Measurements from ENCODE around the gene PLPPR1. TPM values are rescaled to one million over a fixed set of nuclear protein-coding genes. Genes with fewer than 3 reads are reported as not detected.

PLPPR1 gene
- total RNA-seq, 2 donors from 2014 or later, result not detected

DNA sequence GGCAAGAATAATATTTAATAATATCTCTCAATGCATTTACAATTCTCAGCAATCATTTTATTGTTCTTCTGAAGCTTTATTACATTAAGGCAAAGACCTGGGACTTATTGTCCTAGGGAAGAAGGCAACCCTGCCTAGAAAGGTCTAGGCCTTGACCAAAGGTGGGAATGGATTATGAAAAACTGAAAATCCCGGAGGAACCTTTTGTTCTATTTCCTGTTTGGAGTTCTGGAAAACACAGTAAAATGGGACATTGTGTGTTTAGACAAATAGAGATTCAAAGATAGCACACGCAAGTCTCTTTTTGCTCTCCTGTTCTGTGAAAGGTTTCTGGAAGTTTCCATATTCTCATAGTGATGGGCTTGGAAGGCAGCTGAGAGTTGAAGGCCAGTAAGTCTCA lies 325.2 kb downstream of the PLPPR1 start:
- Mint-ChIP-seq H3K4me1 (ENCODE audit: low read depth in 2 of 2) (no peaks in the 10 kb centered on the region), H3K9me3 (peaks cover 3% of the 10 kb centered on the region), H3K36me3 (no peaks in the 10 kb centered on the region), H3K27me3 (peaks cover 10 to 14% of the 10 kb centered on the region in 2 donors), H3K27ac (no peak overlapping the region), H3K4me3 (no peak overlapping the region)
- DNase-seq (ENCODE audit: low spot score) (no peak), ATAC-seq (no peak)

DNA sequence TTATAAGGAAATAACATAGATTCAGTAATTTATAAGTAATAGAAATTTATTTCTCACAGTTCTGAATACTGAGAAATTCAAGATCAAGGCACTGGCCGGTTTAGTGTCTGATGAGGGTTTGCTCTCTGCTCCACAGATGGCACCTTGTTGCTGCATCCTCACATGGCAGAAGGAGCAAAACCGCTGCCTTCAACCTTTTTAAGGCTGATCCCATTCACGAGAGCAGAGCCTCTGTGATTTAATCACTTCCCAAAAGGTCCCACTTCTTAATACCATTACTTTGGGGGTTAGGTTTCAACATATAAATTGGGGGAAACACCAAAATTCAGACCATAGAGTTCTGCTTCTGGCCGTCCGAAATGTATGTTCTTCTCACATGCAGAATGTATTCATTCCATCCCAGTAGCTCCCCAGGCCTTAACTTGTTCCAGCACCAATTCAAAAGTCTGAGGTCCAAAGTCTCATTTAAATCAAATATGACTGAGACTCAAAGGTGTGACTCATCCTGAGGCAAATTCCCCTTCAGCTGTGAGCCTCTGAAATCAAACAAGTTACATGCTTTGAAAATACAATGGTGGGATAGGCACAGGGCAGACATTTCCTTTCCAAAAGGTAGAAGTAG lies 325.7 kb downstream of the PLPPR1 start:
- Mint-ChIP-seq H3K36me3 (no peaks in the 10 kb centered on the region), H3K9me3 (no peaks in the 10 kb centered on the region), H3K27me3 (peaks cover 5 to 8% of the 10 kb centered on the region in 2 donors), H3K4me3 (no peak overlapping the region), H3K27ac (no peak overlapping the region), H3K4me1 (ENCODE audit: low read depth in 2 of 2) (no peaks in the 10 kb centered on the region)
- ATAC-seq (no peak), DNase-seq (ENCODE audit: low spot score) (no peak)

DNA sequence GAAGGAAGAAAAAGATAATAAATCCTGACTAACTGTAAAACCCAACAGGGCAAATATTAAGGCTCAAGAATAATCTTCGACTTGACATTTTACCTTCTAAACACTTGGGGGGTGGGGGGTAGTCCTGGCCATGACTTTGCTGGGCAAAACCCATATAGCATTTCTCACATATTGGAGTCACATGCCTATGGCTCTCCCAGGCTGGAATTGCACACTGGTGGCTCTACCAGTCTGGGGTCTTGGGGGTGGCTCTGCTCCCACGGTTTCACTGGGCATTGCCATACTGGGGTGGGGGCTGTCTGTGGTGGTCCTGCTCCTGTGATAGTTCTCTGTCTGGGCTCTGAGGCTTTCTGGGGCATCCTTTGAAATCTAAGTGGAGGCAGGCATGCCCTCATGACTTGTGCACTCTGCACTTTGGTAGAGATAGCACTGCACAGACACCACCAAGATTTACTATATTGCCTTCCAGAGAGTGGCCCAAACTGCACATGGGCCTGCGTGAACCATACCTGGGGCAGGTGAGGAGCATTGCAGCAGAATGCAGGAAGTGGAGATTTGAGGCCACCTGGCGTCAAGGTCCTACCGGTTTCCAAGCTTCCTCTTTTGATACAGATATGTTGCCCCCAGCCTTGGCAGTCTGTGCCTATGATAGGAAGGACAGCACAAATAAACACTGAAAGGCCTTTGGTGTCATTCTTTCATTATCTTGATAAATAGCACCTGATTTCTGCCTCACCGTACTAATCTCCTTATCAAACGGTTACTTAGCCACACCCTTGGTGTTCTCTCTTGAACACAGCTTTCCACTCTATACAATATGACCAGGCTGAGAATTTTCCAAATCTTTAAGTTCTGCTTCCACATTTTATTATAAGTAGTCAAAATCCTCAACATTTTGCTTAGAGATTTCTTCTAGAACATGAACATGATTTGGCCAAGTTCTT lies 326.5 kb downstream of the PLPPR1 start:
- DNase-seq (ENCODE audit: low spot score) (no peak), ATAC-seq (no peak)
- Mint-ChIP-seq H3K9me3 (no peaks in the 10 kb centered on the region), H3K4me3 (no peak overlapping the region), H3K27me3 (peaks cover 4 to 8% of the 10 kb centered on the region in 2 donors), H3K27ac (no peak overlapping the region), H3K36me3 (no peaks in the 10 kb centered on the region), H3K4me1 (ENCODE audit: low read depth in 2 of 2) (no peaks in the 10 kb centered on the region)

DNA sequence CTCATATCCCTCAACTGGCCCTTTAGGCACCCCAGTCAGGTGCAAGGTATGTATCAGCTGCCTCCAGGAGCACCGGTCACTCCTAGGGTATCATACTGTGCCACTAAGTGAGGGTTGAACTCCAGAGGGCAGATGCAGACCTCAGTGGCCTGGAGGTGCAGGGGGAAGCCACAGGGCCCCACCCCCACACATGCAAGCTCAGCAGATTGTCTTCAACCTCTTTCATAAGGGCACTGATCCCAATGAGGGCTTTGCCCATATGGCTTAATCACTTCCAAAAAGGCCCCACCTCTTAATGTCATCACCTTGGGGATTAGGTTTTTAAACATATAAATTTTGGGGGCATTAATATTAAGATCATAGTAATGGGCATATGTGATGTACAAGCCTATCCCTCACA lies 328.1 kb downstream of the PLPPR1 start:
- H3K36me3 Mint-ChIP-seq, result no peaks in the 10 kb centered on the region
- peaks cover 4 to 8% of the 10 kb centered on the region in 2 donors for H3K27me3 Mint-ChIP-seq
- no peak overlapping the region for H3K4me3 Mint-ChIP-seq
- H3K4me1 Mint-ChIP-seq (ENCODE audit: low read depth in 2 of 2), result no peaks in the 10 kb centered on the region
- no peaks in the 10 kb centered on the region for H3K9me3 Mint-ChIP-seq
- ATAC-seq, result no peak
- no peak overlapping the region for H3K27ac Mint-ChIP-seq
- no peak for DNase-seq (ENCODE audit: low spot score)

DNA sequence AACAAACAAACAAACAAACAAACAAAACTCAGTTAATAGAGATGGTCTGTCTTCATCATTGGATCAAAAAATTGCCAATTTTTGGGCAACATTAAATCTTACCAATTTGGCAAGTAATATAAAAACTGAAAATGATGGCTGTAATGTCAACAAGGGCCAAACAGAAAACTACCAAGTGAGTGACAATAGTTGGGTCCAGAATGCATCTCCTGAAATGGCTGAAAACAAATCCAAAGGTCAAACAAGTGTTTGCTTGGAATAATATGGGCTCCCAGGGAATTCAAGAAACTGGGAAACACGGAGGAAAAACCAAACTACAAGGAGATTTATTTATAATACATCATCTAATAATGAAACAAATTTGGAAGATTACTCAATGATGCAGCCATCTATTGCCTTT lies 331.2 kb downstream of the PLPPR1 start:
- Mint-ChIP-seq H3K27ac (no peak overlapping the region), H3K9me3 (no peaks in the 10 kb centered on the region), H3K27me3 (peaks cover 0 to 6% of the 10 kb centered on the region in 2 donors), H3K36me3 (no peaks in the 10 kb centered on the region), H3K4me1 (ENCODE audit: low read depth in 2 of 2) (no peaks in the 10 kb centered on the region), H3K4me3 (no peak overlapping the region)
- ATAC-seq (no peak), DNase-seq (ENCODE audit: low spot score) (no peak)

DNA sequence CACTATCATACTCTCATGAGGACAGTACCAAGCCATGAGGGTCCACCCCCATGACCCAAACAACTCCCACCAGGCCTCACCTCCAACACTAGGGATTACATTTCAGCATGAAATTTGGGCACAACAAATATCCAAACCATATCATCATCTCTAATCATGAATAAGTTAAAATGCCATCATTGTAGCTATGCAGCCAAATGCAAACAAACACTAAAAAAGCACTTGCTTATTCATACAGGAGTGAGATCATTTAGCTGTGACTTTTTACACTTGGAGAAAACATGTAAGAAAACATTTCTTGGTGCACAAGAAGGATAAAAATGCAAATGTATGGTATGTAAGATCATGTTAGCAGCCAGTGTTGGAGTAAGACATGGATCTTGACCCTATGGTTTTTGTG lies 332.1 kb downstream of the PLPPR1 start:
- ATAC-seq (no peak), DNase-seq (ENCODE audit: low spot score) (no peak)
- Mint-ChIP-seq H3K4me3 (no peak overlapping the region), H3K27ac (no peak overlapping the region), H3K36me3 (no peaks in the 10 kb centered on the region), H3K27me3 (peaks cover 0 to 6% of the 10 kb centered on the region in 2 donors), H3K9me3 (no peaks in the 10 kb centered on the region), H3K4me1 (ENCODE audit: low read depth in 2 of 2) (no peaks in the 10 kb centered on the region)

DNA sequence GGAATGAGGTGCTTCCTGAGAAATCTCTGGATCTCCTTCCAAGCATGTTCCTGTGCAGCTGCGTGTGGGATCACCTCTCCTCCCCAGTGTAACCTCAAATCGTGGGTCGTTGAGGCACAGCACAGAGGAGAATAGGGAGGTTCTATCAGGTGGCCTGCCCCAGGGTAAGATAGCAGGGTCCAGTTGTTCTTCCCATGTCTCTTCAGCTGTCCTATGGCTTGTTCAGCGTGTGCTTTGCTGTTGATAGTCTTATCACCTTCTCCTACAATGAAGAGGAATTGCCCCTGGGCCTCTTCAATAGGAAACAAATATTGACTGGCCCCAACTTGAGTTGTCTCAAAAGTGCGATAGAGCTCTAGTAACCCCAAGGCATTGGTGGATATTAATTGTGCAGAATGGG lies 333.9 kb downstream of the PLPPR1 start:
- no peak overlapping the region for H3K4me3 Mint-ChIP-seq
- DNase-seq (ENCODE audit: low spot score) (no peak), ATAC-seq (no peak)
- peaks cover 6 to 10% of the 10 kb centered on the region in 2 donors for H3K27me3 Mint-ChIP-seq
- no peak overlapping the region for H3K27ac Mint-ChIP-seq
- no peaks in the 10 kb centered on the region for H3K4me1 Mint-ChIP-seq (ENCODE audit: low read depth in 2 of 2)
- no peaks in the 10 kb centered on the region for H3K9me3 Mint-ChIP-seq
- no peaks in the 10 kb centered on the region for H3K36me3 Mint-ChIP-seq

DNA sequence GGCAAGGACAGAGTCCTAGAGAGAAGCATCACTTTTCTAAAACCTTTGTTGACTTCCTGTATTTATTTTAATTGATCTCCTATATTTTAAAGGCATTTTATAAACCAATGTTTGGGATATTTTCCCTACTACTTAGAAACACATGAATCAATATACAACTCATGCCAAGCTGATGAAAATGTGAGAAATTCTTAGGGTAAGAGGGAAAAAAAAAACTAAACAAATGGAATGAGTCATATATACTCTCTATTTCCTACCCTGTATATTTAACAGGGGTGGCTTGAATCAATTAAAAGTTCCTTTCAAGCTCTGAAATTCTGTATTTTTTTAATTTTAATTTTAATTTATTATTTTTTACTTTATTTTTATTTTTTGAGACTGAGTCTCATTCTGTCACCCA lies 336.7 kb downstream of the PLPPR1 start:
- Mint-ChIP-seq H3K9me3 (no peaks in the 10 kb centered on the region), H3K27me3 (peaks cover 6 to 18% of the 10 kb centered on the region in 2 donors), H3K36me3 (no peaks in the 10 kb centered on the region), H3K4me3 (no peak overlapping the region), H3K4me1 (ENCODE audit: low read depth in 2 of 2) (no peaks in the 10 kb centered on the region), H3K27ac (no peak overlapping the region)
- DNase-seq (ENCODE audit: low spot score), result no peak
- no peak for ATAC-seq

DNA sequence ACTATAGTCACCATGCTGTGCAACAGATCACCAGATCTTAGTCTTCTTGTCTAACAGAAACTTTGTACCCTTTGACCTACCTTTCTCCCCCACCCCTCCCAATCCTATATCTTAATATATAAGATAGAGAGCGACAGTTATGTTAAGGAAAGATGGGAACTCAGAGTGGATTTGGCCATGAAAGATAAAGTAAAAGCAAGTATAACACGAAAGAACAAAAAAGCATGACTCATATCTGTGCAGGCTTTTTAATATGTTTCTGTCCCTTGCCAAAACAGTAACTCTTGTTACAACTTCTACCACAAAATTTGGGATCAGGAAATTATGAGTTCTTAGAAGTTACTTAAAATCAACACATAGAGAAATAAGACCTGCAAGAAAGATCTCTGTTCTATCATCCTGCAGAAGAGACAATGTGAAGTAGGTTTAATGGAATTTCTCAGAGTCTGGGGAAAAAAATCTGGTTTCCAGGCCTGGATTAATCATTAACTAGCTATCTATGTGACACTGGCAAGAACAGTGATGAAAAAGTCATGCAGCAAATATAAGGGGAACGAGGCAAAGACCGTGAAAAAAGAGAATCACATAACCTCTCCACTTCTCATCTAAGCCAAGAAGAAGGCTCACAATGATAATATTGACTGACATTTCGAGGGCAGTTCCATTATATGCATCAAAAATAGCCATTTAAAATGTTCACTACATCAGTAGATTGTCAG lies 337.7 kb downstream of the PLPPR1 start:
- H3K36me3 Mint-ChIP-seq, result no peaks in the 10 kb centered on the region
- no peaks in the 10 kb centered on the region for H3K9me3 Mint-ChIP-seq
- H3K27ac Mint-ChIP-seq, result no peak overlapping the region
- ATAC-seq (no peak), DNase-seq (ENCODE audit: low spot score) (no peak)
- H3K4me3 Mint-ChIP-seq, result no peak overlapping the region
- H3K4me1 Mint-ChIP-seq (ENCODE audit: low read depth in 2 of 2), result no peaks in the 10 kb centered on the region
- peaks cover 7 to 25% of the 10 kb centered on the region in 2 donors for H3K27me3 Mint-ChIP-seq

DNA sequence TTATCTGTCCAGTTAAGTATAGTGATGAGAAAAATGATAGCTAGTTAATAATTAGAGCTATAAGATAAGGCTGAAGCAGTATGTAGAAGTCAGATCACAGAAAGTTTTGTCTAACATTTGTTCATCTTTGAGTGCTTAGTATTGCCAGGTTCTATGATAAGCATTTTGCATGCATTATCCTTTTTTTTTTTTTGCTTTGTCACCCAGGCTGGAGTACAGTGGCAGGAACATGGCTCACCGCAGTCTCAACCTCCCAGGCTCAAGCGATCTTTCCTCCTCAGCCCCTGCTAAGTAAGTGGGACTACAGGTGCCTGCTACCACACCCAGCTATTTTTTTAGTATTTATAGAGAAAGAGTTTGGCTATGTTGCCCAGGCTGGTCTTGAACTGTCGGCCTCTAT lies 338.8 kb downstream of the PLPPR1 start:
- Mint-ChIP-seq H3K4me3 (no peak overlapping the region), H3K27me3 (peaks cover 11 to 32% of the 10 kb centered on the region in 2 donors)

DNA sequence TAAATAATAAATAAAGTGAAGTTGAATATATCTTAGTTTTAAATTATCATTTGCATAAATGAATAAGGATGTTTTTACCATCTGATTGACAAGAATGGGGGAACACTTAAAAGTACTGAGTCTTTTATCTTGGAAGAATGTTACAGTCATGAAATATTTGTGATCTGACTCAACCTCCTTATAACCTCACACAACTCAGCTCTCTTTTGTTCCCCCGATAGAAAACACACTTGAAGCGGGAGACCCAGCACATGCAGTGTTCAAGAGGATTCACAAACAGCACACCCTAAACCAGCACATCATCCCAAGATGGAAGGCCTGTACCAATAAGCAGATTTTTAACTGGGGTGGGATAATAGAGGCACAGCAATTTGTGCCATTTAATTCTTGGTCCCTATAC lies 340.8 kb downstream of the PLPPR1 start:
- Mint-ChIP-seq H3K27me3 (peaks cover 9 to 32% of the 10 kb centered on the region in 2 donors), H3K36me3 (no peaks in the 10 kb centered on the region), H3K4me1 (ENCODE audit: low read depth in 2 of 2) (no peaks in the 10 kb centered on the region), H3K27ac (no peak overlapping the region), H3K9me3 (no peaks in the 10 kb centered on the region), H3K4me3 (no peak overlapping the region)
- no peak for ATAC-seq
- DNase-seq (ENCODE audit: low spot score), result no peak

More for the DNA sequence above, 338.8 kb downstream of the PLPPR1 start:
- no peaks in the 10 kb centered on the region for H3K4me1 Mint-ChIP-seq (ENCODE audit: low read depth in 2 of 2)
- H3K9me3 Mint-ChIP-seq, result no peaks in the 10 kb centered on the region
- ATAC-seq (no peak), DNase-seq (ENCODE audit: low spot score) (no peak)
- no peaks in the 10 kb centered on the region for H3K36me3 Mint-ChIP-seq
- H3K27ac Mint-ChIP-seq, result no peak overlapping the region

DNA sequence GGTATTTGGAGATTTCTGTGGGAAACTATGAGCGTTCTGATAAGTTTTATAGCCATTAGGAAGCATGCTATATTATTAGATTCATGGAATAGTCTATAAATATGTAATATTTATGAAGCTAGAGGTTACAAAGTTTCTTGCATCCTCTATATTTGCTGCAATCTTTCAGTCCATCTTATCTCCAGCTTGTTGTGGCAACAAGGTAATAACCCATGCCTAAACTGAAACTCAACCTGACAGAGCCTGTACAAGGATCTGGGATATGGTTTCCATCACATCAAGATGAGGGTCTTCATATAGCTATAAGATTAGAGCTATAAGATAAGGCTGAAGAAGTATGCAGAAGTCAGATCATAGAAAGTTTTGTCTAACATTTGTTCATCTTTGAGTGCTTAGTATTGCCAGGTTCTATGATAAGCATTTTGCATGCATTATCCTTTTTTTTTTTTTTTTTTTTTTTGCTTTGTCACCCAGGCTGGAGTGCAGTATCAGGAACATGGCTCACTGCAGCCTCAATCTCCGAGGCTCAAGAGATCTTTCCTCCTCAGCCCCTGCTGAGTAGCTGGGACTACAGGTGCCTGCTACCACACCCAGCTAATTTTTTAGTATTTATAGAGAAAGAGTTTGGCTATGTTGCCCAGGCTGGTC lies 341.5 kb downstream of the PLPPR1 start:
- Mint-ChIP-seq H3K4me3 (no peak overlapping the region), H3K9me3 (no peaks in the 10 kb centered on the region), H3K4me1 (ENCODE audit: low read depth in 2 of 2) (no peaks in the 10 kb centered on the region), H3K27ac (no peak overlapping the region), H3K36me3 (no peaks in the 10 kb centered on the region), H3K27me3 (peaks cover 8 to 32% of the 10 kb centered on the region in 2 donors)
- no peak for ATAC-seq
- DNase-seq (ENCODE audit: low spot score), result no peak

DNA sequence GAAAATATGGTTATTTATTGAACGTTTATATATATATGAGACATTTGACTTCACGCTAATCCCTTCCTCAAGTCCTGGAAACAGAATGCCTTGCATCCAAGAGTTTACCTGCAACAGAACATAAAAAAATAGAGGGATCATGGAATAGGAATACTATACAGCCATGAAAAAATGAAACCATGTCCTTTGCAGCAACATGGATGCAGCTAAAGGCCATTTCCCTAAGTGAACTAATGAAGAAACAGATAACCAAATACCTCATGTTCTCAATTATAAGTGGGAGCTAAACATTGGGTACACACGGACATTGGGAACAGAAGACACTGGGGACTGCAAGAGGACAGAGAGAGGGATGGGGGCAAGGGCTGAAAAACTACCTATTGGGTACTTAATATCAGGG lies 343.3 kb downstream of the PLPPR1 start:
- Mint-ChIP-seq H3K4me3 (no peak overlapping the region), H3K4me1 (ENCODE audit: low read depth in 2 of 2) (no peaks in the 10 kb centered on the region), H3K36me3 (peaks cover 8% of the 10 kb centered on the region), H3K9me3 (no peaks in the 10 kb centered on the region), H3K27ac (no peak overlapping the region), H3K27me3 (peaks cover 19 to 36% of the 10 kb centered on the region in 2 donors)
- DNase-seq (ENCODE audit: low spot score), result no peak
- ATAC-seq, result no peak

Data from natural killer cell treated with Interleukin-12 subunit alpha and Interleukin-12 subunit beta and Interleukin-15 and Interleukin-18, amount 100 ng/mL, for 72 hours (primary cell).